BJ (cell line): ENCODE data around the gene ERBB4. TPM values are rescaled to one million over a fixed set of nuclear protein-coding genes. Genes with fewer than 3 reads are reported as not detected.
"Not testable (repeated sequence)": the region's sequence is repeated elsewhere in the genome, so short reads cannot be mapped to it uniquely, and the experiment has no call there.

ENCODE experiments used
- CTCF ChIA-PET: fragments of 350-600 bp; formaldehyde crosslinking; extraction: SDS; loops from one replicate; lab custom pipeline; 2021; ENCODE audit warnings: antibody characterized with exemption, inconsistent platforms; lab: Yijun Ruan, JAX
- POLR2A ChIA-PET: fragments of 300-600 bp; sonication (Branson Sonifier 250); formaldehyde crosslinking; extraction: SDS; loops from one replicate; lab custom pipeline; 2021; ENCODE audit warnings: antibody characterized with exemption; lab: Charles Lee
- DNase-seq: peaks from one replicate; pipeline ENCODE4 v3.0.0-alpha.2; 2011; ENCODE audit warnings: low read depth
- H3K27me3 ChIP-seq: 2 replicates; pipeline ENCODE4 v1.6.0; 2011; ENCODE audit warnings: low read length; ENCODE audit not compliant: control insufficient read depth, insufficient read depth
- H3K36me3 ChIP-seq: 2 replicates; pipeline ENCODE4 v1.5.1; 2011; ENCODE audit warnings: low read length; ENCODE audit not compliant: control insufficient read depth, insufficient read depth
- H3K4me3 ChIP-seq: 2 replicates; pipeline ENCODE4 v1.5.1; 2011; ENCODE audit warnings: low read depth, mild to moderate bottlenecking, control low read depth, low read length
- CTCF ChIP-seq: IDR thresholded peaks from 2 replicates; pipeline ENCODE4 v1.5.1; 2011; ENCODE audit warnings: low read depth, mild to moderate bottlenecking, control low read depth, inconsistent platforms, low read length, moderate library complexity; ENCODE audit not compliant: insufficient read depth
- polyA plus RNA-seq: library from polyadenylated mRNA; depleted of rRNA; stranded (reverse); fragments of >200 nt; gene quantifications from 2 replicates; pipeline ENCODE4 v1.2.3, GENCODE V29; 2011

ERBB4 gene
- polyA plus RNA-seq, 1 experiment = not detected

GRCh38 chr2:211564441-211564840 lies 974.2 kb downstream of the ERBB4 start:
- H3K36me3 ChIP-seq = no peaks in the 10 kb centered on the region
- H3K27me3 ChIP-seq = no peaks in the 10 kb centered on the region
- CTCF ChIA-PET = no interaction called here
- no peak for TF ChIP-seq CTCF
- POLR2A ChIA-PET = no interaction called here
- no peak overlapping the region for H3K4me3 ChIP-seq
- DNase-seq = no peak

GRCh38 chr2:211545582-211545981 lies 993.0 kb downstream of the ERBB4 start:
- POLR2A ChIA-PET = no interaction called here
- no peak for DNase-seq
- no peaks in the 10 kb centered on the region for H3K36me3 ChIP-seq
- CTCF ChIA-PET = no interaction called here
- no peak overlapping the region for H3K4me3 ChIP-seq
- TF ChIP-seq CTCF = no peak
- H3K27me3 ChIP-seq = no peaks in the 10 kb centered on the region

- ChIA-PET CTCF (no interaction called here), POLR2A (no interaction called here)
Measured at GRCh38 chr2:211534632-211535031, 1004.0 kb downstream of the ERBB4 start.

GRCh38 chr2:211524248-211524647 lies 1014.4 kb downstream of the ERBB4 start:
- H3K4me3 ChIP-seq, DNase-seq, POLR2A ChIA-PET, H3K27me3 ChIP-seq, H3K36me3 ChIP-seq, CTCF ChIA-PET: not testable (repeated sequence)

More at GRCh38 chr2:211534632-211535031, 1004.0 kb downstream of the ERBB4 start:
- no peak overlapping the region for H3K4me3 ChIP-seq
- H3K36me3 ChIP-seq = no peaks in the 10 kb centered on the region
- no peaks in the 10 kb centered on the region for H3K27me3 ChIP-seq
- no peak for DNase-seq
- no peak for TF ChIP-seq CTCF

GRCh38 chr2:211516537-211516936 lies 1022.1 kb downstream of the ERBB4 start:
- ChIA-PET POLR2A (no interaction called here), CTCF (no interaction called here)
- no peak for TF ChIP-seq CTCF
- H3K4me3 ChIP-seq = no peak overlapping the region
- H3K36me3 ChIP-seq = no peaks in the 10 kb centered on the region
- no peaks in the 10 kb centered on the region for H3K27me3 ChIP-seq
- DNase-seq = no peak

- Histone ChIP-seq H3K36me3 (no peaks in the 10 kb centered on the region), H3K27me3 (no peaks in the 10 kb centered on the region), H3K4me3 (no peak overlapping the region)
- CTCF ChIA-PET = no interaction called here
- POLR2A ChIA-PET = no interaction called here
- DNase-seq = no peak
- TF ChIP-seq CTCF = no peak
Measured at GRCh38 chr2:211514049-211514448, 1024.6 kb downstream of the ERBB4 start.
